ENCODE measurements around the gene SEPTIN7. TPM values are rescaled to one million over a fixed set of nuclear protein-coding genes. Genes with fewer than 3 reads are reported as not detected.
A peak's percentile ranks its signal among the peaks of the same experiment; 100 is the strongest.

Gene SEPTIN7
- polyA plus RNA-seq, 12 donors, result 337 to 554 (median 441) TPM; not detected in 1

- DNase-seq, result no peak
Measured at GRCh38 chr7:35825974-35826373, 25.1 kb downstream of the SEPTIN7 start.

DNA sequence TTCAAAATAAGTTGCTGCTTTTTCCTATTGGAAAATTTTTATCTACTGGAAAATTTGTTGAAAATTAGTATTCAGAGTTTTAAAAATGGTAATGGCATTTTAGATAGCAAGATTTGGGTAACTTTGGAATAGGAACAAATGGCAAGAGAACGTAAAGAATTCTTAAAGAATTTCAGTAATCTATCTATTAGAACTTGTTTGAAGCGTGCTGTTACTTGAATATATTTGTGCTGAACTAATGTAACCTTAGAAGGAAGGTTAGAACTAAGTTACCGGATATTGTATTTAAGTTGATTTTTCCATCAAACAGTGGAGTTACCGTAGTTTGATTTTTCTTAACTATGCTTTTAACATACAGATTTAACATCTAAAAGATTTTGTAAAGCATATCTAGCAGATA is 25.9 kb downstream of the SEPTIN7 start:
- no peak for DNase-seq

DNA sequence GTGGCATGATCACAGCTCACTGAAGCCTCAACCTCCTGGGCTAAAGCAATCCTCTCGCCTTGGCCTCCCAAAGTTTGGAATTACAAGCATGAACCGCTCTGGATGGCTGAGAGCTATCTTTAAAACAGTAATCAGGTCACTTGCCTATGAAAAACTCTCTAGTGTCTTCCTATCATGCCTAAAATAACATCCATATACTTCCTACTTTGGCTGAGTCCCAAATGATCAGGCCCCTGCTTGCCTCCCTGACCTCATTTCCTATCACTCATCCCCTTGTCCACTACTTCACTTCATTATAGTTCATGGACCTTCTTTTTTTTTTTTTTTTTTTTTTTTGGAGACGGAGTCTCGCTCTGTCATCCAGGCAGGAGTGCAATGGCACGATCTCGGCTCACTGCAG is 28.0 kb downstream of the SEPTIN7 start:
- no peak for DNase-seq

DNA sequence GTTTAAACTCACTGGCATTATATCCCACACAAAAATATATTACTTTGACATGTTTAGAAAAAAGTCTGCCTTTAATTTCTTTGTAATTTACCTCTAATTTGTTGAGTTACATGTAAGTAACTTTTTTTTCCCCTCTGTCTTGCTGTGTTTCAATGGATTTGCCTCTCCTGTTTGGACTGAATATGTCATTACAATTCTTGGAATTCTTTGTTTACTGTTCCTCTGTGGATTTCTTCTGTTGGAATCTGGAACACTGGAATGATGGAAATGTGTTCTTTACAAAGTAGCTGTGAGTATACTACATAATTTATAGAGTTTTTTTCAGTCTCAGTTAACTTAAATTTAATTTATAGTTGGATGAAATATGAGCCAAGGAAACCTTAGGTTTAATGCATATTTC is 30.4 kb downstream of the SEPTIN7 start:
- peak; percentile 25 for DNase-seq

DNA sequence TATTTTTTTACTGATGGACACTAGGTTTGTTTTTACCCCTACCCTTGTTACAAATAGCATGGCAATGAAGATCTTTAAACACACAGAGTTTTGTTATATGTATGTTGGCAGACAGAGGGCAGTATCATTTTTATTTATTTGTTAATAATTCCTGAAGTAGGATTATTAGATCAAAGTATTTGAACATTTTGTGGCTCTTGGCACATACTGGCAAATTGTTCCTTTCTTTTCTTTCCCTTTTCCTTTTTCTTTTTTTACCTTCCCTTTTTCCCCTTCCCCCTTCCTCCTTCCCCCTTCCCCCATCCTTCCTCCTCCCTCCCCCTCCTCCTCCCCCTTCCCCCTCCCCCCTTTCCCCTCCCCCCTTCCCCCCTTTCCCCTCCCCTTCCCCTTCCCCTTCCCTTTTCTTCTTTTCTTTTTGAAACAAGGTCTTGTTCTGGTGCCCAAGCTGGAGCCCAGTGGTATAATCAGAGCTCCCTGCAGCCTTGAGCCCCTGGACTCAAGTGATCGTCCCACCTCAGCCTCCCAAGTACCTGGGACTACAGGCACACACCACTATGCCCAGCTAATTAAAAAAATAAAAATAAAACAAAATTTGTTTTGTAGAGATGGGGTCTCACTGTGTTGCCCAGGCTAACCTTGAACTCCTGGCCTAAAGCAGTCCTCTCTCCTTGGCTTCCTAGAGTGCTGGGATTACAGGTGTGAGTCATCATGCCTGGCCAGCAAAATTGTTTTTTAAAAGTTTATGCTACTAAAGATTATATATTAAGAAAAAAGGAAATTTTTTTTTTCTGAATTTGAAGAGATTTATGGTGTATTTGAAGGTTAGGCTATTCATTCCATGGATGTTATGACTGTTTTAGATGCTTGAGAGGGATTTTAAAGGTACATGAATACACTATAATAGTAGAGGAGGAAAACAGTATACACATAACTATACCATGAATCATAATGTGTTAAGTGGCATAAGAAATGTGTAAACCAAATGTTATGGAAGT is 39.3 kb downstream of the SEPTIN7 start:
- DNase-seq, result no peak

DNA sequence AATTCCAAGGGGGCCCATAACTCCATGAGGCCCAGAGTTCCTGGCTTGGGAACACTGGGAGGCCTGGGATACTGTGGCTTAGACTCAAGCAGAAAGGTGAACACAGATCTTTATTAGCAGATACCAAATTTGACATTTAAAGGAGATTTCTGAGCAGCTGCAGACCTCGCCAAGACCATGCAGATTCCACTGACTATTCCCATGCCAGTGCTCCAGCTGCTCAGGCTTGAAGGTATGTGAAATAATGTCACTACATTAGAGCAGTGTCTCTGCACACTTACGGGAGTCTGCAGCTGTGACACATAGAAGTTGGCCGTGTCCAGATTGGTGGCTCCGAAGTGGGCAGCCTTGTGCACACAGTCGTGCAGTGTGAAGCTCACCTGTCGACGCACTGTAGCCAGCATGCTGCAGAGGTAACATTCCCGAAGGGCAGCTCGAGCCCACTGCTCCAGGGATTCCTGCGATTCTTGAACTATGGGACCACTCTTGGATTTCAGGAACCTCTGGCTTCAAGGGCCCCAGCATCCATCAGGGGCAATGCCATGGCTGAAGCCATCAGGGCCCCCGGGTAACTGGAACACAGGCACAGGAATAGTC is 46.1 kb downstream of the SEPTIN7 start:
- DNase-seq, result no peak

GRCh38 chr7:35848725-35849124 is 47.9 kb downstream of the SEPTIN7 start:
- no peak for DNase-seq

- no peak for DNase-seq
Measured at GRCh38 chr7:35849158-35849831, 48.4 kb downstream of the SEPTIN7 start.

DNA sequence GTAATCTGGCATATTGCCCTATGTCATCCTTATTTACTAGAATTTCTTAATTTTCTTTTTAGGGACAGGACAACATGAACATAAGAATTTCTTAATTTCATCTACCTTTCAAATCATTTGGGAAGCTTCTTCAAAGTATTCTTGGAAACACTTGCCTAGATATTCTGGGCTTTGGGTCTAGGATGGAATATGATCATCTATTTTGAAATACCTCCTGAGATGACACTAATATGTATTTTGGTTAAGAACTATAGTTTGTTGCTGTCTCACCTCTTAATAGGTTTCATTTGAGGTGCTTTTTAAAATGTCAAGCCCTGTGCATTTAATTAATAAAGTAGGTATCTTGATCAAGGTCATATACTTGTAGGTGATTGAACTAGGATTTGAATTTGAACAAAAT is 49.1 kb downstream of the SEPTIN7 start:
- no peak for DNase-seq

Other genes with a start within 250 kb of the SEPTIN7 start
- gene HERPUD2, start 105.9 kb upstream of the SEPTIN7 start, polyA plus RNA-seq (ENCODE audit: insufficient read length in 12 of 12), result 10 to 100 TPM in 11 of 12 donors, not detected in 1; 21.5 to 51.2 (median 28.2) TPM